Smooth muscle cell (in vitro differentiated cells): ENCODE measurements around the gene DGCR6L. TPM values are rescaled to one million over a fixed set of nuclear protein-coding genes. Genes with fewer than 3 reads are reported as not detected.
"Not testable (repeated sequence)": the region's sequence is repeated elsewhere in the genome, so short reads cannot be mapped to it uniquely, and the experiment has no call there.

Source experiments
- DNase-seq: peaks from one replicate; lab custom pipeline; 2025; ENCODE audit not compliant: unreplicated experiment; lab: John Stamatoyannopoulos, UW
- H2AFZ ChIP-seq: fragments of 200-600 bp; sonication (generic); 2 replicates; pipeline ENCODE4 v1.6.0; 2016; ENCODE audit warnings: antibody characterized with exemption, low read depth, mild to moderate bottlenecking
- H3F3A ChIP-seq: fragments of 200-600 bp; sonication (generic); 2 replicates; pipeline ENCODE4 v1.6.0; 2017; ENCODE audit warnings: antibody characterized with exemption, low read depth
- H3K27ac ChIP-seq: fragments of 200-600 bp; sonication (generic); 2 replicates; pipeline ENCODE4 v1.5.1; 2016; ENCODE audit warnings: low read depth, mild to moderate bottlenecking
- H3K27me3 ChIP-seq: fragments of 200-600 bp; sonication (generic); 2 replicates; pipeline ENCODE4 v1.6.1; 2016; ENCODE audit warnings: low read depth, mild to moderate bottlenecking
- H3K36me3 ChIP-seq: fragments of 200-600 bp; sonication (generic); 2 replicates; pipeline ENCODE4 v1.5.1; 2016; ENCODE audit warnings: low read depth
- H3K4me1 ChIP-seq: fragments of 200-600 bp; sonication (generic); 2 replicates; pipeline ENCODE4 v1.5.1; 2016; ENCODE audit warnings: low read depth
- H3K4me2 ChIP-seq: fragments of 200-600 bp; sonication (generic); 2 replicates; pipeline ENCODE4 v1.6.0; 2016; ENCODE audit warnings: mild to moderate bottlenecking
- H3K4me3 ChIP-seq: fragments of 200-600 bp; sonication (generic); 2 replicates; pipeline ENCODE4 v1.5.1; 2016; ENCODE audit warnings: mild to moderate bottlenecking
- H3K79me2 ChIP-seq: fragments of 200-600 bp; sonication (generic); 2 replicates; pipeline ENCODE4 v1.6.0; 2016; ENCODE audit warnings: low read depth, mild to moderate bottlenecking
- H3K9ac ChIP-seq: fragments of 200-600 bp; sonication (generic); 2 replicates; pipeline ENCODE4 v1.6.0; 2016; ENCODE audit warnings: low read depth
- H3K9me3 ChIP-seq: fragments of 200-600 bp; sonication (generic); replicated peaks from 2 replicates; pipeline ENCODE4 v1.5.1; 2016; ENCODE audit warnings: low read depth
- H4K20me1 ChIP-seq: fragments of 200-600 bp; sonication (generic); 2 replicates; pipeline ENCODE4 v1.6.0; 2016; ENCODE audit warnings: low read depth
- WGBS: methylation state at CpG from one replicate; pipeline ENCODE4 v1.1.7; 2016; ENCODE audit warnings: low lambda C conversion rate; 5-methylcytosine and 5-hydroxymethylcytosine counted together
- polyA plus RNA-seq: library from polyadenylated mRNA; unstranded; fragments of >200 nt; fragmentation: Nextera tagmentation; extraction: Ambion mirVana; gene quantifications from 2 replicates; pipeline ENCODE4 v1.2.1, GENCODE V29; 2016
- total RNA-seq: library from RNA; depleted of rRNA; stranded (reverse); fragments of >200 nt; gene quantifications from 2 replicates; pipeline ENCODE4 v1.2.3, GENCODE V29; 2014
- TF ChIP-seq, protein P1 (sequence below): fragments of 200-600 bp; sonication (generic); IDR thresholded peaks from 2 replicates; pipeline ENCODE4 v1.5.1; 2017; ENCODE audit warnings: borderline replicate concordance, mild to moderate bottlenecking, antibody characterized with exemption; ENCODE audit not compliant: insufficient read depth, poor library complexity, severe bottlenecking

The DGCR6L gene
- total and polyA plus RNA-seq, 2 experiments from 2014 or later: 30.3 to 77.6 TPM

DNA sequence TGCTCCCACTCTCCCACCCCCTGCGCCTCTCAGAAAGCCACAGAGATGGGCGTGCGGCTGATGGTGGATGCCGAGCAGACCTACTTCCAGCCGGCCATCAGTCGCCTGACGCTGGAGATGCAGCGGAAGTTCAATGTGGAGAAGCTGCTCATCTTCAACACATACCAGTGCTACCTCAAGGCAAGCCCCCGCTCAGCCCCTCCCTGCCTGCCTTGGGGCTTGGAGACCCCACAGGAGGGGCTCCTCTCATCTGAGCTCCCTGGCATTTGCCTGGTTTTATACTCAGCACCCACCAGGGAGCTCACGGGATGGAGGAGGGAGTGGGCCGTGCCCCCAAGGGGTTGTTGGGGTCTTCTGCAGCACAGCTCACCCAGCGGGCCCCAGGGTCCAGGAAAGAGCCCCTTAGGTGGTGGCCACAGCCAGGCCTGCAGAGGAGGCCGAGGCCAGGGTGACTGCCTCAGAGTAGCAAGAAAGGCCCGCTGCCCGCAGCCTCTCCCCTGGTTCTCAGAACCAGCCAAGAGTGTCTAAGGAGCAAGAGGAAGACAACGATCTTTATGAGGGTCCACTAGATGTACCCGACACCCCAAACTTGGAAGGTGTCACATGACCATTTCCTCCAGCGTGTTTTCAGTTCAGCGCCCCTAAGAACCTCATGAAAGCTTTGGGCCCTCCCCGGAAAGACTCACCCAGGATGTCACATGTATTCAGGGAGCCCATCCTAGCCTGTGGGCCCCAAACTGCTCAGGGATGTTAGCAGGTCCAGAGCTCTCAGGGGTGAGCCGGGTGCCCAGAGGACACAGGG, 13.0 kb downstream of the DGCR6L start:
- H3K4me3 ChIP-seq, H2AFZ ChIP-seq, H3K36me3 ChIP-seq, H3K79me2 ChIP-seq, H3K4me1 ChIP-seq, H3F3A ChIP-seq, H3K9me3 ChIP-seq, H3K9ac ChIP-seq, H3K27me3 ChIP-seq, H4K20me1 ChIP-seq, H3K27ac ChIP-seq, DNase-seq, H3K4me2 ChIP-seq: not testable (repeated sequence)
- WGBS: 93% methylated on average over 18 of the region's 21 CpGs

DNA sequence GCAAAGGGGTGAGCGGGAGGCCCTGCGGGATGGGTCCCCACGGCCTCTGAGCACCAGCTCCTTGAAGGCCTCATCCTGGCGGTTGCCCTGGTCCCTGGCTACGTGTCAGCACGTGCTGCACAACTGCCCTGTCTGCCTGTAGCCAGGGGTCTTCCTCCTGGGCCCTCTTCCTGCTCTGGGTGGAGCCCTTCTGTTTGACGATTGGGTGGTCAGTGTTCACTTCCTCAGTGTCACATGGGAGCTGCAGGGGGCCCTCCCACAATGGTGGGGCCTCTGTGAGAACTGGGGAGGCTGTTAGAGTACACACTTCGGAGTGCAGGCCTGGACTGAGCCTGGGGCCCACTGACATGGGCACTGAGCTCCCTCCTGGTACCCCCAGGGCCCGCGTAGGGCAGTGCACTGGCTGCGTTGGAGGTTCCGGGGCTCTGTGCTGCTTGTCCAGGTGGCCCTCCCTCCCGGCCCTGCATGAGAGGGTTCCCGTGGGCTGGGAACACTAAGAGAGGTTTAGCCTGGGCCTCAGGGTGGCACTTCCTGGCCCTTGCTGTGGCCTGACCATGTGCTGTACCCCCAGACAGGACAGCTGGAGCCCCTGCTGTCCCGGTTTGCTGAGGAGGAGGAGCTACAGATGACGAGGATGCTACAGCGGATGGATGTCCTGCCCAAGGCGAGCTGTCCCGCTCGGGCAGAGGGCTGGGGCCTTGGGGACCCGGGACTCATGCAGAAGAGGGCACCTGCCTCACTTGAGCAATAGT, 13.8 kb downstream of the DGCR6L start:
- DNase-seq: no peak
- no peaks in the 10 kb centered on the region for H3K79me2 ChIP-seq
- H3K4me1 ChIP-seq: no peaks in the 10 kb centered on the region
- no peaks in the 10 kb centered on the region for H3F3A ChIP-seq
- H3K4me3 ChIP-seq: no peak overlapping the region
- no peak overlapping the region for H3K27ac ChIP-seq
- H2AFZ ChIP-seq: no peak overlapping the region
- TF ChIP-seq, protein P1, sequence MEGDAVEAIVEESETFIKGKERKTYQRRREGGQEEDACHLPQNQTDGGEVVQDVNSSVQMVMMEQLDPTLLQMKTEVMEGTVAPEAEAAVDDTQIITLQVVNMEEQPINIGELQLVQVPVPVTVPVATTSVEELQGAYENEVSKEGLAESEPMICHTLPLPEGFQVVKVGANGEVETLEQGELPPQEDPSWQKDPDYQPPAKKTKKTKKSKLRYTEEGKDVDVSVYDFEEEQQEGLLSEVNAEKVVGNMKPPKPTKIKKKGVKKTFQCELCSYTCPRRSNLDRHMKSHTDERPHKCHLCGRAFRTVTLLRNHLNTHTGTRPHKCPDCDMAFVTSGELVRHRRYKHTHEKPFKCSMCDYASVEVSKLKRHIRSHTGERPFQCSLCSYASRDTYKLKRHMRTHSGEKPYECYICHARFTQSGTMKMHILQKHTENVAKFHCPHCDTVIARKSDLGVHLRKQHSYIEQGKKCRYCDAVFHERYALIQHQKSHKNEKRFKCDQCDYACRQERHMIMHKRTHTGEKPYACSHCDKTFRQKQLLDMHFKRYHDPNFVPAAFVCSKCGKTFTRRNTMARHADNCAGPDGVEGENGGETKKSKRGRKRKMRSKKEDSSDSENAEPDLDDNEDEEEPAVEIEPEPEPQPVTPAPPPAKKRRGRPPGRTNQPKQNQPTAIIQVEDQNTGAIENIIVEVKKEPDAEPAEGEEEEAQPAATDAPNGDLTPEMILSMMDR: no peak
- no peaks in the 10 kb centered on the region for H3K36me3 ChIP-seq
- WGBS: 86% methylated on average over 21 of the region's 21 CpGs
- H3K9ac ChIP-seq: no peak overlapping the region
- peaks cover 9% of the 10 kb centered on the region for H3K27me3 ChIP-seq
- no peaks in the 10 kb centered on the region for H3K9me3 ChIP-seq
- H4K20me1 ChIP-seq: no peaks in the 10 kb centered on the region
- no peak overlapping the region for H3K4me2 ChIP-seq

DNA sequence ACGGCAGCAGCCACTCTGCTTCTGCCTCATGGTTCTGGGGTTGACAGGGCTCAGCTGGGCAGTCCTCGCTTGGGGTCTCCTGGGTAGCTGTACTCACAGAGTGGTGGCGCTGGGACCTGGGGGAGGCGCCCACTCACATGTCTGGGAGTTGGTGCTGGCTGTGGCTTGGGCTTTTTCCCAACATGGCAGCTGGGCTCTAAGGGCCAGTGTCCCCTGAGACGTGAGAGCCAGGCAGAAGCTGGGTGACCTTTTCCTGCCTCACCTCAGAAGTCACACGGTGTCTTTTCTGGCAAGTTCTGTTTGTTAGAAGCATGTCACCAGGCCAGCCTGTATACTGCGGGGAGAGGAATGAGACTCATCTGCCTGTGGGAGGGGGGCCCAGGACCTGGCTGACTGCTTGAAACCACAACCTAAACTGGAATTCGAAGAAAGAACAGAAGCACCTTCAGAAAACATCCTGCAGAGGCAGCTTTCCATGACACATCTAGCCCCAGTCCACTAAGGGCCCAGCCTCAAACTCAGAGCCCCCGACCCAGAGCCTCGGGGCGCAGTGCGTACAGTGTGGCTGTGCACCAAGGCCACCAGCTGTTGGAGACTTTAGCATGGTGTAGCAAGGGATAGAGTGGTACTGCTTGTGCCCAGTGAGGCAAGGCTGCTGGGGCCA, 14.5 kb downstream of the DGCR6L start:
- H3F3A ChIP-seq, H3K79me2 ChIP-seq, H3K4me2 ChIP-seq, H3K4me1 ChIP-seq, H2AFZ ChIP-seq, DNase-seq, H3K9ac ChIP-seq, H3K27ac ChIP-seq, H4K20me1 ChIP-seq, H3K4me3 ChIP-seq, H3K36me3 ChIP-seq, H3K9me3 ChIP-seq: not testable (repeated sequence)
- 81% methylated on average over 12 of the region's 12 CpGs for WGBS
- peaks cover 16% of the 10 kb centered on the region for H3K27me3 ChIP-seq

DNA sequence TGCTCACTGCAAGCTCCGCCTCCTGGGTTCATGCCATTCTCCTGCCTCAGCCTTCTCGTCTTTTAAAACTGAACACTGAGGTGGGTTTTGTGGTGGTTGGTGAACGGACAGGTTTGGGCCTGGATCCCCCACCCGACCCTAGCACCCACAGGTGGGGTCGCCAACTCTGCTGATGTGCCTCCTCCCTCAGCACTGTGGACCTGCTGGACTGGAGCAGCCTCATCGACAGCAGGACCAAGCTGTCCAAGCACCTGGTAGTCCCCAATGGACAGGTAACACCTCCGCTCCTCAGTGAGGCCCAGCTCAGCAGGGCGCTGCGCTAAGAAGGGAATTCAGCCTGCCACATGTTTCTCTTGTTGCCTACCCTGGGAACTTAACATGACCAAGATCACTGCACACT, 15.2 kb downstream of the DGCR6L start:
- 93% methylated on average over 9 of the region's 9 CpGs for WGBS
- no peak for DNase-seq

DNA sequence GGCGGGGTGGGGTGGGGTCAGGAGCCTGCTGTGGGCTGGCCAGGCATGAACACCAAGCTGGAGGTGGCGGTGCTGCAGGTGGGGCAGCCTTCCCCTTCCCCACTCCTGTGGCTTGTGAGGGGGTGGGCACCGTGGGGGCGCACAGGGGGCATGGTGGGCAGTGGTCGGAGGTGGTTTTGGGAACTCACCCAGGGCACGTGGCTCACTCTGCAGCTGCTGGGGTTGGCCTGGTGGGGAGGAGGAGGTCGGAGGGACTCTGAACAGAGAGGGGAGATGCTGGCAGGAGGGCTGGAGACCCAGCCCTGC, 16.7 kb downstream of the DGCR6L start:
- H2AFZ ChIP-seq, H3K79me2 ChIP-seq, DNase-seq, H3K27ac ChIP-seq, H3K4me1 ChIP-seq, H4K20me1 ChIP-seq, H3K9ac ChIP-seq, H3K36me3 ChIP-seq, H3K4me2 ChIP-seq, H3K4me3 ChIP-seq, H3F3A ChIP-seq, H3K9me3 ChIP-seq: not testable (repeated sequence)
- H3K27me3 ChIP-seq: peaks cover 20% of the 10 kb centered on the region
- 90% methylated on average over 5 of the region's 7 CpGs for WGBS

More for the DNA sequence above, 15.2 kb downstream of the DGCR6L start:
- no peak overlapping the region for H3K9ac ChIP-seq
- H3K36me3 ChIP-seq: no peaks in the 10 kb centered on the region
- H3K4me3 ChIP-seq: no peak overlapping the region
- TF ChIP-seq, protein P1: no peak
- no peak overlapping the region for H3K27ac ChIP-seq
- no peaks in the 10 kb centered on the region for H4K20me1 ChIP-seq
- H3K9me3 ChIP-seq: no peaks in the 10 kb centered on the region
- H3F3A ChIP-seq: no peaks in the 10 kb centered on the region
- H3K27me3 ChIP-seq: peaks cover 20% of the 10 kb centered on the region
- H2AFZ ChIP-seq: no peak overlapping the region
- no peak overlapping the region for H3K4me2 ChIP-seq
- no peaks in the 10 kb centered on the region for H3K4me1 ChIP-seq
- no peaks in the 10 kb centered on the region for H3K79me2 ChIP-seq
